AG04449 (cell line): ENCODE results near the gene RPS2.

Experiments
- CTCF ChIA-PET: fragments of 350-600 bp; formaldehyde crosslinking; extraction: SDS; loops from one replicate; lab custom pipeline; 2021; ENCODE audit warnings: antibody characterized with exemption; lab: Yijun Ruan, JAX
- POLR2A ChIA-PET: fragments of 400-600, 350-600 bp; formaldehyde crosslinking; extraction: SDS; loops from one replicate; lab custom pipeline; 2020; ENCODE audit warnings: antibody characterized with exemption, inconsistent platforms; lab: Yijun Ruan, JAX
- DNase-seq: peaks from one replicate; pipeline ENCODE4 v3.0.0-alpha.2; 2010; ENCODE audit warnings: low read depth, low spot score
- H3K4me3 ChIP-seq: 2 replicates; pipeline ENCODE4 v1.5.1; 2011; ENCODE audit warnings: low read depth, mild to moderate bottlenecking, control low read depth, low read length
- TF ChIP-seq, protein P1 (sequence below): IDR thresholded peaks from one replicate; pipeline ENCODE4 v1.5.1; 2011; ENCODE audit warnings: mild to moderate bottlenecking, moderate library complexity, low read length, control low read depth, inconsistent platforms; ENCODE audit not compliant: insufficient read depth; ENCODE audit errors: missing control alignments

RPS2 gene

DNA sequence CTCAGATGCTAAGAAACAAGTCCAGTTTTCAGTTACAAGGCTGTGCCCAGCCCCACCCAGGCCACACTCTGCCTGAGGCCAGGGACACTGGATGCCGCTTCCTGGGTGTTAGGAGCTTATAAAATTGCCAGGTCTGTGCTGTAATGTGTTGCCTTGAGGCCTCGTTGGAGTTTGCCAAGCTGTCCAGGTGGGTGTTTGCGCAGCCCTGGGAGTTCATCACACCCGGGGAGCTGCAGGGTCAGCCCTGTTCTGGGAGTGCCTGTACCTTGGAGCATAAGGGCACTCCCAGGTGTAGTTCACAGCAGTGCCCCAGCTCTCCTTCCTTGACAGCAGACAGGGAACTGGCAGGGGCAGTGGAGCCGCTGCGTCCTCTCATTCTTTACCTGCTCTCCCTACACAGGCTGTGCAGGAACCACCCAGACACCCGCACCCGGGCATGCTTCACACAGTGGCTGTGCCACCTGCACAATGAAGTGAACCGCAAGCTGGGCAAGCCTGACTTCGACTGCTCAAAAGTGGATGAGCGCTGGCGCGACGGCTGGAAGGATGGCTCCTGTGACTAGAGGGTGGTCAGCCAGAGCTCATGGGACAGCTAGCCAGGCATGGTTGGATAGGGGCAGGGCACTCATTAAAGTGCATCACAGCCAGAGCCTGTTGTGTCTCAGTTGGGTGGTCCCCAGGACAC lies 21.0 kb upstream of the RPS2 start:
- H3K4me3 ChIP-seq: peak overlapping the region; percentile 71
- TF ChIP-seq, protein P1, sequence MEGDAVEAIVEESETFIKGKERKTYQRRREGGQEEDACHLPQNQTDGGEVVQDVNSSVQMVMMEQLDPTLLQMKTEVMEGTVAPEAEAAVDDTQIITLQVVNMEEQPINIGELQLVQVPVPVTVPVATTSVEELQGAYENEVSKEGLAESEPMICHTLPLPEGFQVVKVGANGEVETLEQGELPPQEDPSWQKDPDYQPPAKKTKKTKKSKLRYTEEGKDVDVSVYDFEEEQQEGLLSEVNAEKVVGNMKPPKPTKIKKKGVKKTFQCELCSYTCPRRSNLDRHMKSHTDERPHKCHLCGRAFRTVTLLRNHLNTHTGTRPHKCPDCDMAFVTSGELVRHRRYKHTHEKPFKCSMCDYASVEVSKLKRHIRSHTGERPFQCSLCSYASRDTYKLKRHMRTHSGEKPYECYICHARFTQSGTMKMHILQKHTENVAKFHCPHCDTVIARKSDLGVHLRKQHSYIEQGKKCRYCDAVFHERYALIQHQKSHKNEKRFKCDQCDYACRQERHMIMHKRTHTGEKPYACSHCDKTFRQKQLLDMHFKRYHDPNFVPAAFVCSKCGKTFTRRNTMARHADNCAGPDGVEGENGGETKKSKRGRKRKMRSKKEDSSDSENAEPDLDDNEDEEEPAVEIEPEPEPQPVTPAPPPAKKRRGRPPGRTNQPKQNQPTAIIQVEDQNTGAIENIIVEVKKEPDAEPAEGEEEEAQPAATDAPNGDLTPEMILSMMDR: no peak
- ChIA-PET POLR2A (interaction anchor here (0.5 to 1.2 kb wide), 3 partner anchors 8 to 21 kb away, joined by 3 read pairs; partner anchors contain the start of gene RPS2), CTCF (interaction anchor here (0.9 to 16.4 kb wide), 4 partner anchors 7 to 162 kb away, joined by 3 to 163 read pairs (median 22); no protein-coding TSS in a partner anchor)
- no peak for DNase-seq

DNA sequence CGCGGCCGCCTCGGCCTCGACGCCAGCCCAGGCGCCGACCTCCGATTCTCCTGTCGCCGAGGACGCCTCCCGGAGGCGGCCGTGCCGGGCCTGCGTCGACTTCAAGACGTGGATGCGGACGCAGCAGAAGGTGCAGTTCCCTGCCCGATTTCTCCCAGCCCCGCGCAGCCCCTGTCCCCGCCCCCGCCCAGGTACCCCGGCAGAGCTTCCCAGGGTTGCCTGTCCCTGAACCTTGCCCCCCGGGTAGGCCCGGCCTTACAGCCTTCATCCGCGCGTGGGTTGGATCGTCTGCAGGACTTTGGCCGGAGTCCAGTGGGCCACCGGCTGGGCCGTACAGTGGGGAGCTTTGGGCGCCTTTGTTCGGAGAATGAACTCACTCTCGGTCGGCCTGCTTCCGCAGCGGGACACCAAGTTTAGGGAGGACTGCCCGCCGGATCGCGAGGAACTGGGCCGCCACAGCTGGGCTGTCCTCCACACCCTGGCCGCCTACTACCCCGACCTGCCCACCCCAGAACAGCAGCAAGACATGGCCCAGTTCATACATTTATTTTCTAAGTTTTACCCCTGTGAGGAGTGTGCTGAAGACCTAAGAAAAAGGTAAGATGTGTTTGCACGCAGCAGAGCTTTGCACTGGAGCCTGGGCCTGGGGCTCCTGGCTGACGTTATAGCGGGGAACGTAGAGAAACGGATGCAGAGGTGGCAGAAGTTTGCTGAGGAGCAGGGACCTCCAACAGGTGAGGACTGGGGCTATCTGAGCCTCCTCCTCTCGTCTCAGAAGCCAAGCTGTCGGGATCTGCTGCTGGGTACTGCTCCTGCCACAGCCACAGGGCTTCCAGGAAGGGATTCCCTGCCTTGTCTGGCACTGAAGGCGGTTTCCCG lies 20.0 kb upstream of the RPS2 start:
- ChIA-PET CTCF (interaction anchor here (0.5 to 16.4 kb wide), 7 partner anchors 9 to 163 kb away, joined by 3 to 163 read pairs (median 3); no protein-coding TSS in a partner anchor), POLR2A (interaction anchor here (0.7 to 1.5 kb wide), 8 partner anchors 12 to 156 kb away, joined by 3 to 9 read pairs (median 4); partner anchors contain the start of genes RPS2 and TBL3)
- no peak for DNase-seq
- H3K4me3 ChIP-seq: peak overlapping the region; percentile 71
- TF ChIP-seq, protein P1: no peak

DNA sequence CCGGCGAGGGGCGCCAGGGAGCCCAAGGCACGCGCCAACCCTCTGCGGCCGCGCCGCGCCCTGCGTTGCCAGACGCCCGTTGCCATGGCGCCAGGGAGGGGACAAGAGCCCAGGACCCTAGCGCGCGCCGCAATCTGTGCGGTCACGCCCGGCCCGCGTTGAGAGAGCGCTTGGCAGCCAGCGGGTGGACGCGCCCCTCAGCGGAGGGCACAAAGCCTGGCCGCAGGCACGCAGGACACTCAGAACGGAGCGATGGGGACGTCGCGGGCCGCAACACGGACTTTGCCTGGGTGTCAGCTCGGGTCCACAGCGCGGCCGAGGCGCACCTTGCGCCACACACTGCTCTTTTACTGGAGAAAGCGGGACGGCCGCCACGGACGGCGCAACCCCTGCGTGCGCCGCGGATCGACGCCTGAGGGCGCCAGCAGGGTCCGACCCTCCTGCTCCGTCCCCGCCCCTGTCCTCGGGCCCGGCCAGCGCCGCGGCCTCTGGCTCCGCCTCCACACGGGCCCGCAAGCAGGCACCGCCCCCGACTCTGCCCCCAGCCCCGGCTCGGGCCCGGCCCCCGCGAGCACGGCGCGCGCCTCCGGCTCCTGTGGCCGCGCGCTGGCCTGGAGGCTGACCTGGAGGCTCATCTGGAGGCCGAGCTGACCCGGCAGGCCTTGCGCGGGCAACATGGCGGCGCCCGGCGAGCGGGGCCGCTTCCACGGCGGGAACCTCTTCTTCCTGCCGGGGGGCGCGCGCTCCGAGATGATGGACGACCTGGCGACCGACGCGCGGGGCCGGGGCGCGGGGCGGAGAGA lies 19.1 kb upstream of the RPS2 start, which contains the start of gene GFER:
GFER (plus strand) TSS at position 650 of the 803 bp plus-strand sequence; CDS start at position 676, 26 bp downstream.
- CTCF ChIA-PET: interaction anchor here (0.5 to 16.4 kb wide), 8 partner anchors 10 to 162 kb away, joined by 3 to 163 read pairs (median 6); partner anchors contain the start of gene TBL3
- POLR2A ChIA-PET: interaction anchor here (0.5 to 2.5 kb wide), 7 partner anchors 12 to 157 kb away, joined by 3 to 9 read pairs (median 4); partner anchors contain the start of genes RPS2 and TBL3
- DNase-seq: peak; percentile 26
- peak within 1 kb of the TSS; percentile 71 for H3K4me3 ChIP-seq
- TF ChIP-seq, protein P1: peak; percentile 66

DNA sequence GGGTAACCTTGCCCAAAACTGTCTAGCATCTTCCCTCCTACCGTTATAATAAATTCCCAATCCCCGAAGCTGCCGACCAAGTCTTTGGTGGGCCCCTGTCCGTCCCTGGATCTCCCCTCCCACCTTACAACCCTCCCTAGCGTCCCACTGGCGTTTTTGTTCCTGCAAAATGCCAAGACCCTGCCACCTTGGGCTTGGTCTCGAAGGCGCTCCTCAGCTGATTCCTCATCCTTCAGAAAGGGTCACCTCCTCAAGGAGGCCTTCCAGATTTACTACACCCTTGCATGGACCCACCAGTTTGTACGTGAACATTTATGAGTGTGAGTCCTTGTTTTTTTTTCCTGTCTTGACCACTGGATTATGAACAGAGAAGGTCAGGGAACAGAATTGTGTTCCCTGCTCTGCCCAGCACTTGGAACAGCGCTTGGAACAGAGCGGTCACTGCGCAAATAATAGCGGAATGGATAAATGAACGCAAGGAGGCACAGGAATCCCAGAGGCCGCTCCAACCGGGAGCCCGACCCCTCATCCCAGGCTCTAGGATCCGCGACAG lies 18.4 kb upstream of the RPS2 start:
- POLR2A ChIA-PET: interaction anchor here (0.5 to 3.5 kb wide), 4 partner anchors 11 to 25 kb away, joined by 3 to 23 read pairs (median 6); partner anchors contain the start of genes RPS2 and TBL3
- CTCF ChIA-PET: interaction anchor here (1.3 to 16.4 kb wide), 5 partner anchors 10 to 157 kb away, joined by 3 to 163 read pairs (median 7); partner anchors contain the start of gene TBL3
- TF ChIP-seq, protein P1: no peak
- DNase-seq: no peak
- H3K4me3 ChIP-seq: peak overlapping the region; percentile 71

DNA sequence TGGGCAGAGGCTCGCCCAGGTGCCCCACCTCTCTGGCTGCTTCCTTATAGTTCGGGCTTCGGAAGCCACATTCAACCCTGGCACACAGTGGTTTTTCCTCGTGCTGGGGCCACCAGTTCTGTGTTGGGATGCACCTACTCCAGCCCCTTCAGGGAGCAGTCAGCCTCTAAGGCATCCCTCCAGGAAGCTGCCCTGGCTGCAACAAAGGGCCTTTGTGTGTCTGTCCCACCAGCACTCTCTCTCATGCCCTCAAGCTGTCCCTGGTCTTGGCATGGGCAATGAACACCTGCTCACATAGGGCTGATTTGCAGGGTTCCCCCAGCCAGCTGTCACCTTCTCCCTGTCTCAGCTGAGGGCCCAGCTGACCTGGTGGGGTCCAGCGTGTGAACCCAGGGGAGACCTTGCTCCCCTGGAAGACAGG lies 17.4 kb upstream of the RPS2 start:
- no peak for DNase-seq
- CTCF ChIA-PET: interaction anchor here (0.6 to 16.4 kb wide), 5 partner anchors 9 to 158 kb away, joined by 3 to 163 read pairs (median 7); partner anchors contain the start of gene TBL3
- H3K4me3 ChIP-seq: no peak overlapping the region
- TF ChIP-seq, protein P1: no peak
- POLR2A ChIA-PET: interaction anchor here (1.9 to 3.5 kb wide), 3 partner anchors 10 to 173 kb away, joined by 9 to 23 read pairs (median 9); partner anchors contain the start of genes RPS2, TBL3 and TRAF7
